WTC11 (cell line): Measurements from ENCODE around the gene QRSL1. TPM values are rescaled to one million over a fixed set of nuclear protein-coding genes. Genes with fewer than 3 reads are reported as not detected.

Source experiments
- ATAC-seq: fragments of 200-7000 bp; cut with Tn5 transposase; 2 replicates; pipeline ENCODE4 v1.10.0; 2021; ENCODE audit warnings: mild to moderate bottlenecking, moderate library complexity
- CTCF ChIA-PET: fragments of 300-600 bp; sonication (Branson Sonifier 250); formaldehyde crosslinking; loops from one replicate; lab custom pipeline; 2021; ENCODE audit warnings: antibody characterized with exemption; lab: Charles Lee
- POLR2A ChIA-PET: fragments of 350-600 bp; sonication (Branson Sonifier 250); formaldehyde crosslinking; loops from one replicate; lab custom pipeline; 2021; ENCODE audit warnings: antibody characterized with exemption; lab: Charles Lee
- DNase-seq: peaks from one replicate; pipeline ENCODE4 v3.0.0; 2021; ENCODE audit warnings: low spot score
- H3K27ac Mint-ChIP-seq: 2 replicates; pipeline ENCODE4 v1.8.0; 2021; ENCODE audit warnings: mixed read lengths
- H3K27me3 Mint-ChIP-seq: 2 replicates; pipeline ENCODE4 v1.8.0; 2021; ENCODE audit warnings: low read depth, mild to moderate bottlenecking, moderate library complexity, mixed read lengths
- H3K36me3 Mint-ChIP-seq: 2 replicates; pipeline ENCODE4 v1.8.0; 2021; ENCODE audit warnings: mixed read lengths
- H3K4me1 Mint-ChIP-seq: 2 replicates; pipeline ENCODE4 v1.8.0; 2022; ENCODE audit warnings: mixed read lengths
- H3K4me3 Mint-ChIP-seq: 2 replicates; pipeline ENCODE4 v1.8.0; 2021; ENCODE audit warnings: mild to moderate bottlenecking, moderate library complexity, mixed read lengths
- H3K9me3 Mint-ChIP-seq: 2 replicates; pipeline ENCODE4 v1.8.0; 2021; ENCODE audit warnings: mixed read lengths
- ATF3 ChIP-seq: sonication (generic); formaldehyde crosslinking; conservative IDR thresholded peaks from 2 replicates; pipeline ENCODE4 v1.8.1; 2022; ENCODE audit warnings: mild to moderate bottlenecking, missing genetic modification reagents
- CBFB ChIP-seq: sonication (generic); formaldehyde crosslinking; IDR thresholded peaks from 2 replicates; pipeline ENCODE4 v1.8.1; 2022; ENCODE audit warnings: mild to moderate bottlenecking, low read depth, missing genetic modification reagents
- CREB1 ChIP-seq: sonication (generic); formaldehyde crosslinking; IDR thresholded peaks from 2 replicates; pipeline ENCODE4 v1.8.0; 2023; ENCODE audit warnings: mild to moderate bottlenecking, missing genetic modification reagents
- E2F1 ChIP-seq: sonication (generic); formaldehyde crosslinking; IDR thresholded peaks from 2 replicates; pipeline ENCODE4 v1.8.0; 2022; ENCODE audit warnings: mild to moderate bottlenecking, missing genetic modification reagents
- E2F5 ChIP-seq: sonication (generic); formaldehyde crosslinking; IDR thresholded peaks from 2 replicates; pipeline ENCODE4 v1.8.1; 2022; ENCODE audit warnings: mild to moderate bottlenecking, moderate library complexity, missing genetic modification reagents
- FOXJ3 ChIP-seq: sonication (generic); formaldehyde crosslinking; IDR thresholded peaks from 2 replicates; pipeline ENCODE4 v1.9.0; 2021; ENCODE audit warnings: missing genetic modification reagents, mild to moderate bottlenecking, borderline replicate concordance
- FOXK1 ChIP-seq: sonication (generic); formaldehyde crosslinking; IDR thresholded peaks from 2 replicates; pipeline ENCODE4 v1.8.0; 2022; ENCODE audit warnings: mild to moderate bottlenecking, moderate library complexity, missing genetic modification reagents
- FOXP4 ChIP-seq: sonication (generic); formaldehyde crosslinking; IDR thresholded peaks from 2 replicates; pipeline ENCODE4 v1.8.0; 2022; ENCODE audit warnings: mild to moderate bottlenecking, missing genetic modification reagents
- MAX ChIP-seq: sonication (generic); formaldehyde crosslinking; IDR thresholded peaks from 2 replicates; pipeline ENCODE4 v1.8.0; 2022; ENCODE audit warnings: mild to moderate bottlenecking, missing genetic modification reagents
- NR3C1 ChIP-seq: sonication (generic); formaldehyde crosslinking; conservative IDR thresholded peaks from 2 replicates; pipeline ENCODE4 v1.8.1; 2023; ENCODE audit warnings: low read depth, mild to moderate bottlenecking, missing genetic modification reagents
- SMAD4 ChIP-seq: sonication (generic); formaldehyde crosslinking; IDR thresholded peaks from 2 replicates; pipeline ENCODE4 v1.8.0; 2022; ENCODE audit warnings: mild to moderate bottlenecking, missing genetic modification reagents
- USF1 ChIP-seq: sonication (generic); formaldehyde crosslinking; IDR thresholded peaks from 2 replicates; pipeline ENCODE4 v1.8.0; 2022; ENCODE audit warnings: mild to moderate bottlenecking, missing genetic modification reagents
- ZMAT4 ChIP-seq: fragments of 250-450 bp; sonication (Bioruptor Pico); IDR thresholded peaks from 2 replicates; pipeline ENCODE4 v1.9.0; 2021; ENCODE audit warnings: mild to moderate bottlenecking
- ZNF416 ChIP-seq: fragments of 250-450 bp; sonication (Bioruptor Pico); IDR thresholded peaks from 2 replicates; pipeline ENCODE4 v1.9.0; 2021; ENCODE audit warnings: mild to moderate bottlenecking, inconsistent platforms
- ZNF423 ChIP-seq: fragments of 250-450 bp; sonication (Bioruptor Pico); IDR thresholded peaks from 2 replicates; pipeline ENCODE4 v2.1.2; 2022; ENCODE audit warnings: mild to moderate bottlenecking, moderate library complexity
- ZNF532 ChIP-seq: fragments of 250-450 bp; sonication (Bioruptor Pico); IDR thresholded peaks from 2 replicates; pipeline ENCODE4 v1.9.0; 2021; ENCODE audit warnings: mild to moderate bottlenecking, borderline replicate concordance
- total RNA-seq: library from RNA; stranded (reverse); gene quantifications from 3 replicates; pipeline ENCODE4 v1.2.3, GENCODE V29; 2021

Gene QRSL1
- total RNA-seq, 1 experiment from 2014 or later = 17.7 TPM

GRCh38 chr6:106637051-106637716, 7.8 kb downstream of the QRSL1 start (continued):
- TF ChIP-seq E2F1 (no peak), FOXP4 (CRISPR knock-in tag) (no peak), CREB1 (CRISPR knock-in tag) (no peak), CBFB (no peak), FOXK1 (CRISPR knock-in tag) (no peak), MAX (CRISPR knock-in tag) (no peak), ATF3 (CRISPR knock-in tag) (no peak)

GRCh38 chr6:106637717-106638341, 8.5 kb downstream of the QRSL1 start:
- DNase-seq (no peak), ATAC-seq (no peak)
- Mint-ChIP-seq H3K36me3 (peaks cover 18% of the 10 kb centered on the region), H3K4me3 (no peak overlapping the region), H3K9me3 (no peaks in the 10 kb centered on the region)
- CTCF ChIA-PET = interaction anchor here (0.8 to 2.1 kb wide), 2 partner anchors 277 to 342 kb away, joined by 3 to 7 read pairs; partner anchors contain the start of gene CRYBG1
- TF ChIP-seq ZNF416 (CRISPR knock-in tag) (no peak), NR3C1 (CRISPR knock-in tag) (no peak), E2F1 (no peak), E2F5 (no peak), SMAD4 (CRISPR knock-in tag) (no peak)
- TF ChIP-seq, all 79 proteins: peak for 0
- POLR2A ChIA-PET = no interaction called here
- H3K27ac Mint-ChIP-seq = peak overlapping the region; percentile 52
- H3K27me3 Mint-ChIP-seq = no peaks in the 10 kb centered on the region
- H3K4me1 Mint-ChIP-seq = peaks cover 26% of the 10 kb centered on the region

GRCh38 chr6:106639812-106640211, 10.4 kb downstream of the QRSL1 start:
- ChIA-PET CTCF (no interaction called here), POLR2A (no interaction called here)
- H3K27ac Mint-ChIP-seq = peak overlapping the region; percentile 28; the same call in 1 of the 2 replicates
- peaks cover 36% of the 10 kb centered on the region for H3K36me3 Mint-ChIP-seq
- TF ChIP-seq ZNF423 (CRISPR knock-in tag) (no peak), FOXJ3 (CRISPR knock-in tag) (no peak)
- H3K9me3 Mint-ChIP-seq = no peaks in the 10 kb centered on the region
- no peak overlapping the region for H3K4me3 Mint-ChIP-seq
- no peaks in the 10 kb centered on the region for H3K27me3 Mint-ChIP-seq
- DNase-seq (no peak), ATAC-seq (no peak)
- H3K4me1 Mint-ChIP-seq = peaks cover 25% of the 10 kb centered on the region

GRCh38 chr6:106642476-106642875, 13.1 kb downstream of the QRSL1 start:
- Mint-ChIP-seq H3K4me3 (no peak overlapping the region), H3K36me3 (peaks cover 56% of the 10 kb centered on the region), H3K9me3 (peaks cover 3% of the 10 kb centered on the region; the same call in 1 of the 2 replicates), H3K4me1 (peaks cover 18% of the 10 kb centered on the region), H3K27me3 (no peaks in the 10 kb centered on the region), H3K27ac (peak overlapping the region; percentile 34; the same call in 1 of the 2 replicates)
- CTCF ChIA-PET = no interaction called here
- no peak for ATAC-seq
- POLR2A ChIA-PET = no interaction called here
- DNase-seq = no peak
- TF ChIP-seq ZMAT4 (CRISPR knock-in tag) (no peak), ZNF532 (CRISPR knock-in tag) (no peak), USF1 (CRISPR knock-in tag) (no peak)
